Activated CD8-positive, alpha-beta T cell treated with anti-CD3 and anti-CD28 coated beads for 36 hours (primary cell): ENCODE measurements around the gene IL9. TPM values are rescaled to one million over a fixed set of nuclear protein-coding genes. Genes with fewer than 3 reads are reported as not detected.

ENCODE experiments used
- ATAC-seq: fragments of 200-7000 bp; cut with Tn5 transposase; one replicate; pipeline ENCODE4 v1.10.0; 2021; ENCODE audit warnings: mild to moderate bottlenecking, moderate library complexity
- CTCF ChIA-PET: fragments of 350-600 bp; sonication (Branson Sonifier 250); formaldehyde crosslinking; loops from one replicate; lab custom pipeline; 2021; ENCODE audit warnings: antibody characterized with exemption; lab: Charles Lee
- POLR2A ChIA-PET: fragments of 350-600 bp; sonication (Branson Sonifier 250); formaldehyde crosslinking; loops from one replicate; lab custom pipeline; 2021; ENCODE audit warnings: antibody characterized with exemption; lab: Charles Lee
- DNase-seq: peaks from one replicate; pipeline ENCODE4 v3.0.0-alpha.2; 2020
- H3K27ac Mint-ChIP-seq: one replicate; pipeline ENCODE4 v1.8.0; 2021; ENCODE audit warnings: mild to moderate bottlenecking, mixed read lengths
- H3K27me3 Mint-ChIP-seq: one replicate; pipeline ENCODE4 v1.8.0; 2021; ENCODE audit warnings: mixed read lengths
- H3K36me3 Mint-ChIP-seq: one replicate; pipeline ENCODE4 v1.8.0; 2021; ENCODE audit warnings: low read depth, mixed read lengths
- H3K4me1 Mint-ChIP-seq: one replicate; pipeline ENCODE4 v1.8.0; 2021; ENCODE audit warnings: low read depth, mixed read lengths
- H3K4me3 Mint-ChIP-seq: one replicate; pipeline ENCODE4 v1.8.0; 2021; ENCODE audit warnings: mild to moderate bottlenecking, moderate library complexity, mixed read lengths
- H3K9me3 Mint-ChIP-seq: one replicate; pipeline ENCODE4 v1.8.0; 2021; ENCODE audit warnings: mixed read lengths
- CTCF ChIP-seq: fragments of 200-600 bp; IDR thresholded peaks from one replicate; pipeline ENCODE4 v1.8.0; 2022; ENCODE audit warnings: antibody characterized with exemption, mild to moderate bottlenecking
- intact Hi-C: fragments of 100-400 bp; cut with micrococcal nuclease; formaldehyde crosslinking; loops from one replicate; pipeline ENCODE4 v1.10.0; 2022
- total RNA-seq, 2 experiments: library from RNA; stranded (reverse); gene quantifications; one replicate each; pipeline ENCODE4 v1.2.3, GENCODE V29; 2021

Gene IL9
- total RNA-seq, 2 experiments from 2014 or later: not detected

- Mint-ChIP-seq H3K27me3 (peaks cover 15% of the 10 kb centered on the region), H3K4me1 (peaks cover 6% of the 10 kb centered on the region), H3K4me3 (no peak overlapping the region), H3K36me3 (no peaks in the 10 kb centered on the region), H3K27ac (no peak overlapping the region), H3K9me3 (no peaks in the 10 kb centered on the region)
- no peak for TF ChIP-seq CTCF
- POLR2A ChIA-PET: interaction anchor here (1.9 kb wide), 1 partner anchor 10 kb away, joined by 4 read pairs; no protein-coding TSS in a partner anchor
- CTCF ChIA-PET: interaction anchor here (1.0 to 2.7 kb wide), 3 partner anchors 33 to 324 kb away, joined by 3 to 24 read pairs (median 4); no protein-coding TSS in a partner anchor
- DNase-seq (peak; percentile 3), ATAC-seq (no peak)
- intact Hi-C loops: loop anchor here (1.0 to 10.0 kb wide), 4 partner anchors 174 to 325 kb away; no protein-coding TSS in a partner anchor
Measured at GRCh38 chr5:135887881-135888614, 7.6 kb downstream of the IL9 start.

- Mint-ChIP-seq H3K27me3 (peaks cover 19% of the 10 kb centered on the region), H3K4me3 (no peak overlapping the region)
- intact Hi-C loops: loop anchor here (1.0 to 10.0 kb wide), 4 partner anchors 175 to 326 kb away; no protein-coding TSS in a partner anchor
Measured at GRCh38 chr5:135887447-135887864, 8.2 kb downstream of the IL9 start.

GRCh38 chr5:135886136-135886535 is 9.5 kb downstream of the IL9 start:
- DNase-seq (no peak), ATAC-seq (no peak)
- intact Hi-C loops: loop anchor here (5.0 to 10.0 kb wide), 3 partner anchors 176 to 289 kb away; no protein-coding TSS in a partner anchor
- Mint-ChIP-seq H3K9me3 (no peaks in the 10 kb centered on the region), H3K36me3 (no peaks in the 10 kb centered on the region), H3K4me1 (peaks cover 6% of the 10 kb centered on the region), H3K4me3 (no peak overlapping the region), H3K27ac (no peak overlapping the region), H3K27me3 (peaks cover 22% of the 10 kb centered on the region)
- TF ChIP-seq CTCF: no peak
- ChIA-PET CTCF (interaction anchor here (1.3 to 1.4 kb wide), 2 partner anchors 196 to 326 kb away, joined by 4 to 6 read pairs; no protein-coding TSS in a partner anchor), POLR2A (no interaction called here)

More at GRCh38 chr5:135887447-135887864, 8.2 kb downstream of the IL9 start:
- ATAC-seq (peak; percentile 86), DNase-seq (peak; percentile 72)
- TF ChIP-seq CTCF: peak; percentile 78
- Mint-ChIP-seq H3K9me3 (no peaks in the 10 kb centered on the region), H3K36me3 (no peaks in the 10 kb centered on the region), H3K4me1 (peaks cover 6% of the 10 kb centered on the region), H3K27ac (no peak overlapping the region)
- ChIA-PET CTCF (interaction anchor here (1.1 to 2.7 kb wide), 2 partner anchors 34 to 195 kb away, joined by 4 to 24 read pairs; no protein-coding TSS in a partner anchor), POLR2A (interaction anchor here (1.9 kb wide), 1 partner anchor 11 kb away, joined by 4 read pairs; no protein-coding TSS in a partner anchor)

- POLR2A ChIA-PET: no interaction called here
- no peaks in the 10 kb centered on the region for H3K9me3 Mint-ChIP-seq
- peaks cover 29% of the 10 kb centered on the region for H3K27me3 Mint-ChIP-seq
- H3K36me3 Mint-ChIP-seq: no peaks in the 10 kb centered on the region
- intact Hi-C loops: loop anchor here (5.0 to 10.0 kb wide), 3 partner anchors 177 to 290 kb away; no protein-coding TSS in a partner anchor
- no peak overlapping the region for H3K27ac Mint-ChIP-seq
- CTCF ChIA-PET: interaction anchor here (2.4 kb wide), 1 partner anchor 8 kb away, joined by 7 read pairs; no protein-coding TSS in a partner anchor
- H3K4me3 Mint-ChIP-seq: no peak overlapping the region
- DNase-seq (no peak), ATAC-seq (no peak)
- no peak for TF ChIP-seq CTCF
- H3K4me1 Mint-ChIP-seq: peaks cover 3% of the 10 kb centered on the region
Measured at GRCh38 chr5:135885031-135885430, 10.6 kb downstream of the IL9 start.
